NOMO-1 treated with dmso at 0.1 percent for 144 hours (cell line): Measurements from ENCODE around the gene A2ML1.
"Not testable (repeated sequence)": the region's sequence is repeated elsewhere in the genome, so short reads cannot be mapped to it uniquely, and the experiment has no call there.

ENCODE experiments used
- DNase-seq: peaks from one replicate; lab custom pipeline; 2025; ENCODE audit not compliant: unreplicated experiment; lab: John Stamatoyannopoulos, UW

Gene A2ML1

GRCh38 chr12:8816448-8817050 lies 5.9 kb upstream of the A2ML1 start:
- DNase-seq, result no peak

- no peak for DNase-seq
Measured at GRCh38 chr12:8817856-8818255, 4.6 kb upstream of the A2ML1 start.

GRCh38 chr12:8818526-8818925 lies 3.9 kb upstream of the A2ML1 start:
- DNase-seq, result no peak

GRCh38 chr12:8819666-8819980 lies 2.8 kb upstream of the A2ML1 start:
- no peak for DNase-seq

- DNase-seq, result not testable (repeated sequence)
Measured at GRCh38 chr12:8820676-8821407, 1.6 kb upstream of the A2ML1 start.

- DNase-seq, result no peak
Measured at GRCh38 chr12:8821591-8821990, 830 bp upstream of the A2ML1 start.

GRCh38 chr12:8823565-8824300 lies 1.3 kb downstream of the A2ML1 start:
- DNase-seq, result no peak

GRCh38 chr12:8827551-8828256 lies 5.3 kb downstream of the A2ML1 start:
- DNase-seq, result no peak

GRCh38 chr12:8828257-8829124 lies 6.1 kb downstream of the A2ML1 start:
- no peak for DNase-seq

- DNase-seq, result no peak
Measured at GRCh38 chr12:8829125-8829518, 6.7 kb downstream of the A2ML1 start.

GRCh38 chr12:8829621-8830020 lies 7.2 kb downstream of the A2ML1 start:
- DNase-seq, result no peak

- no peak for DNase-seq
Measured at GRCh38 chr12:8831116-8831515, 8.7 kb downstream of the A2ML1 start.

GRCh38 chr12:8832500-8832899 lies 10.1 kb downstream of the A2ML1 start:
- DNase-seq, result no peak

- DNase-seq, result no peak
Measured at GRCh38 chr12:8834230-8834629, 11.8 kb downstream of the A2ML1 start.

- DNase-seq, result no peak
Measured at GRCh38 chr12:8837291-8837690, 14.9 kb downstream of the A2ML1 start.

GRCh38 chr12:8840321-8840720 lies 17.9 kb downstream of the A2ML1 start:
- no peak for DNase-seq

GRCh38 chr12:8840938-8841633 lies 18.7 kb downstream of the A2ML1 start:
- DNase-seq, result no peak

- DNase-seq, result no peak
Measured at GRCh38 chr12:8841778-8842177, 19.4 kb downstream of the A2ML1 start.

GRCh38 chr12:8844665-8845064 lies 22.2 kb downstream of the A2ML1 start:
- DNase-seq, result no peak

- DNase-seq, result no peak
Measured at GRCh38 chr12:8846305-8846704, 23.9 kb downstream of the A2ML1 start.
